ENCODE measurements around the gene CORO6.

GRCh38 chr17:29640981-29641642 is 18.4 kb upstream of the CORO6 start:
- TF ChIP-seq CTCF (IDR thresholded peaks at IDR 0.05; ENCODE audit: low read length) (no peak), EZH2 (optimal IDR thresholded peaks at IDR 0.05; ENCODE audit: low read depth, low read length) (no peak), EZH2phosphoT487 (IDR thresholded peaks at IDR 0.05; ENCODE audit: low read length) (no peak)
